GM23338 (cell line): Measurements from ENCODE around the gene COL8A1. TPM values are rescaled to one million over a fixed set of nuclear protein-coding genes. Genes with fewer than 3 reads are reported as not detected.

ENCODE experiments used
- ATAC-seq: fragments of 200-7000 bp; cut with Tn5 transposase; 3 replicates; pipeline ENCODE4 v1.9.1; 2020
- DNase-seq: peaks from one replicate; pipeline ENCODE4 v3.0.0-alpha.2; 2015; ENCODE audit warnings: low spot score
- H2AFZ ChIP-seq: fragments of 200-600 bp; sonication (generic); 2 replicates; pipeline ENCODE4 v1.8.0; 2016; ENCODE audit warnings: antibody characterized with exemption, mild to moderate bottlenecking, moderate library complexity
- H3F3A ChIP-seq: fragments of 200-600 bp; sonication (generic); replicated peaks from 2 replicates; pipeline ENCODE4 v1.8.0; 2017; ENCODE audit warnings: antibody characterized with exemption, mixed run types, low read depth
- H3K27ac ChIP-seq: fragments of 200-600 bp; sonication (generic); 2 replicates; pipeline ENCODE4 v1.6.1; 2016; ENCODE audit warnings: low read depth
- H3K27me3 ChIP-seq: fragments of 200-600 bp; sonication (generic); 2 replicates; pipeline ENCODE4 v1.8.0; 2016; ENCODE audit warnings: mild to moderate bottlenecking, mixed run types, moderate library complexity; ENCODE audit not compliant: insufficient read depth
- H3K36me3 ChIP-seq: fragments of 200-600 bp; sonication (generic); 2 replicates; pipeline ENCODE4 v1.8.0; 2016; ENCODE audit warnings: mild to moderate bottlenecking; ENCODE audit not compliant: insufficient read depth
- H3K4me1 ChIP-seq: fragments of 200-600 bp; sonication (generic); 2 replicates; pipeline ENCODE4 v1.8.0; 2016; ENCODE audit warnings: mild to moderate bottlenecking, moderate library complexity; ENCODE audit not compliant: insufficient read depth
- H3K4me2 ChIP-seq: fragments of 200-600 bp; sonication (generic); 2 replicates; pipeline ENCODE4 v1.7.1; 2017; ENCODE audit warnings: mixed run types
- H3K4me3 ChIP-seq: fragments of 200-600 bp; sonication (generic); 2 replicates; pipeline ENCODE4 v1.6.1; 2016; ENCODE audit warnings: mixed run types
- H3K79me2 ChIP-seq: fragments of 200-600 bp; sonication (generic); replicated peaks from 2 replicates; pipeline ENCODE4 v1.8.0; 2017; ENCODE audit warnings: mild to moderate bottlenecking; ENCODE audit not compliant: insufficient read depth
- H3K9me2 ChIP-seq: fragments of 200-600 bp; sonication (generic); 2 replicates; pipeline ENCODE4 v1.8.0; 2017; ENCODE audit not compliant: insufficient read depth
- H4K20me1 ChIP-seq: fragments of 200-600 bp; sonication (generic); replicated peaks from 2 replicates; pipeline ENCODE4 v1.8.0; 2017; ENCODE audit warnings: mild to moderate bottlenecking; ENCODE audit not compliant: insufficient read depth
- H3K27ac Mint-ChIP-seq: 2 replicates; pipeline ENCODE4 v1.8.0; 2020; ENCODE audit warnings: inconsistent platforms, mild to moderate bottlenecking, moderate library complexity, mixed read lengths
- H3K27me3 Mint-ChIP-seq: 3 replicates; pipeline ENCODE4 v1.8.0; 2022; ENCODE audit warnings: low read depth, mild to moderate bottlenecking, moderate library complexity, mixed read lengths, inconsistent platforms; ENCODE audit not compliant: insufficient read depth, poor library complexity
- H3K36me3 Mint-ChIP-seq: 3 replicates; pipeline ENCODE4 v1.8.0; 2021; ENCODE audit warnings: low read depth, mild to moderate bottlenecking, inconsistent platforms, moderate library complexity, mixed read lengths
- H3K4me1 Mint-ChIP-seq: 3 replicates; pipeline ENCODE4 v1.8.0; 2020; ENCODE audit warnings: mild to moderate bottlenecking, inconsistent platforms, mixed read lengths
- H3K4me3 Mint-ChIP-seq: 3 replicates; pipeline ENCODE4 v1.8.0; 2021; ENCODE audit warnings: moderate library complexity, mild to moderate bottlenecking, inconsistent platforms, mixed read lengths
- H3K9me3 Mint-ChIP-seq: 3 replicates; pipeline ENCODE4 v1.8.0; 2020; ENCODE audit warnings: moderate library complexity, mild to moderate bottlenecking, inconsistent platforms, mixed read lengths
- CREB1 ChIP-seq: fragments of 250-450 bp; sonication (Bioruptor Pico); IDR thresholded peaks from 2 replicates; pipeline ENCODE4 v1.5.0; 2020; ENCODE audit warnings: low read depth, mild to moderate bottlenecking, moderate library complexity
- EZH2 ChIP-seq: fragments of 200-600 bp; sonication (generic); IDR thresholded peaks from one replicate; pipeline ENCODE4 v1.8.0; 2017; ENCODE audit warnings: antibody characterized with exemption, mild to moderate bottlenecking, low read depth; ENCODE audit not compliant: unreplicated experiment
- EZH2phosphoT487 ChIP-seq: fragments of 200-600 bp; sonication (generic); IDR thresholded peaks from one replicate; pipeline ENCODE4 v1.8.1; 2018; ENCODE audit warnings: antibody characterized with exemption; ENCODE audit not compliant: unreplicated experiment
- JUNB ChIP-seq: IDR thresholded peaks from one replicate; pipeline ENCODE4 v1.6.1; 2016; ENCODE audit warnings: antibody characterized with exemption; ENCODE audit not compliant: unreplicated experiment
- NANOG ChIP-seq: IDR thresholded peaks from 2 replicates; pipeline ENCODE4 v1.6.1; 2016; ENCODE audit warnings: antibody characterized with exemption, borderline replicate concordance
- POLR2AphosphoS5 ChIP-seq: IDR thresholded peaks from 2 replicates; pipeline ENCODE4 v1.6.1; 2016; ENCODE audit warnings: antibody characterized with exemption, low read depth
- STAT1 ChIP-seq: IDR thresholded peaks from one replicate; pipeline ENCODE4 v1.6.1; 2016; ENCODE audit warnings: antibody characterized with exemption; ENCODE audit not compliant: unreplicated experiment
- ZNF114 ChIP-seq: fragments of 250-450 bp; sonication (Bioruptor Pico); IDR thresholded peaks from 2 replicates; pipeline ENCODE4 v1.5.0; 2020; ENCODE audit warnings: mild to moderate bottlenecking, moderate library complexity
- ZNF331 ChIP-seq: fragments of 250-450 bp; sonication (Bioruptor Pico); IDR thresholded peaks from 2 replicates; pipeline ENCODE4 v1.5.0; 2020; ENCODE audit warnings: low read depth, mild to moderate bottlenecking, moderate library complexity
- polyA plus RNA-seq: library from polyadenylated mRNA; unstranded; fragments of >200 nt; fragmentation: Nextera tagmentation; extraction: Ambion mirVana; gene quantifications from 2 replicates; pipeline ENCODE4 v1.2.1, GENCODE V29; 2016
- total RNA-seq: library from RNA; depleted of rRNA; stranded (reverse); fragments of >200 nt; shearing (Covaris generic); gene quantifications from 2 replicates; pipeline ENCODE4 v1.2.3, GENCODE V29; 2014
- TF ChIP-seq, protein P1 (sequence below): IDR thresholded peaks from one replicate; pipeline ENCODE4 v1.6.1; 2018; ENCODE audit warnings: antibody characterized with exemption; ENCODE audit not compliant: unreplicated experiment
- TF ChIP-seq, protein P2 (sequence below): fragments of 250-450 bp; sonication (Bioruptor Pico); IDR thresholded peaks from 2 replicates; pipeline ENCODE4 v1.5.0; 2020; ENCODE audit warnings: mild to moderate bottlenecking, moderate library complexity
- TF ChIP-seq, protein P3 (sequence below), 2 experiments: fragments of 200-600 bp in 1 of 2; sonication (generic) in 1 of 2; conservative IDR thresholded peaks; 2 replicates each; pipeline versions ENCODE4 v1.5.1 to v1.6.1; 2016 to 2017; ENCODE audit warnings: antibody characterized with exemption in 2 of 2, low read depth in 2 of 2, mild to moderate bottlenecking in 2 of 2, moderate library complexity in 1 of 2
- TF ChIP-seq, protein P4 (sequence below): IDR thresholded peaks from 2 replicates; pipeline ENCODE4 v1.6.1; 2016; ENCODE audit warnings: antibody characterized with exemption

The COL8A1 gene
- total and polyA plus RNA-seq, 2 experiments from 2014 or later: 0.26 to 0.97 TPM

DNA sequence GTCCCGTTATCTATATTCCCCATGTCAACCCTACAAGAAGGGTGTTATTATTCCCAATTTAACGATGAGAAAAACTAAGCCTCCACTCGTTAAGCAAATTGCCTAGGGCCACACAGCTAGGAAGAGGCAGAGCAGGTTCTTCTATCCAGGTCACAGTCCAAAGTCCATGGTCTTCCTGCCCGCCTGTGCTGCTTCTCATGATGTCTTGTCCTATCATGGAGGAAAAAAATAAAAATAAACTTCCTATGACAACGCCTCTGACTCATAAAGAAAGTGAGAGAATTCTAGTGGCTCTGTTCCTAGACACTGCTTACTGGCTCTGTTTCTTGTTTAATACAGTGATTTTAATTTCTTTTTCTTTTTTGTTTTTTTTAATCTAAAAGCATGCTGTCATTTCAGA is 9.7 kb downstream of the COL8A1 start:
- no peaks in the 10 kb centered on the region for H3K4me1 ChIP-seq
- H3K4me1 Mint-ChIP-seq: peaks cover 8% of the 10 kb centered on the region; the same call in 2 of the 3 replicates
- H2AFZ ChIP-seq: no peak overlapping the region
- H3K27ac Mint-ChIP-seq: no peak overlapping the region
- H3K36me3 Mint-ChIP-seq: no peaks in the 10 kb centered on the region
- DNase-seq (no peak), ATAC-seq (no peak)
- H3F3A ChIP-seq: no peaks in the 10 kb centered on the region
- no peak overlapping the region for H3K4me3 Mint-ChIP-seq
- no peaks in the 10 kb centered on the region for H4K20me1 ChIP-seq
- H3K27ac ChIP-seq: no peak overlapping the region
- no peaks in the 10 kb centered on the region for H3K36me3 ChIP-seq
- no peaks in the 10 kb centered on the region for H3K79me2 ChIP-seq
- H3K27me3 Mint-ChIP-seq: no peaks in the 10 kb centered on the region
- H3K9me2 ChIP-seq: no peaks in the 10 kb centered on the region
- H3K27me3 ChIP-seq: no peaks in the 10 kb centered on the region
- no peak overlapping the region for H3K4me3 ChIP-seq
- TF ChIP-seq EZH2phosphoT487: no peak
- TF ChIP-seq, protein P1, sequence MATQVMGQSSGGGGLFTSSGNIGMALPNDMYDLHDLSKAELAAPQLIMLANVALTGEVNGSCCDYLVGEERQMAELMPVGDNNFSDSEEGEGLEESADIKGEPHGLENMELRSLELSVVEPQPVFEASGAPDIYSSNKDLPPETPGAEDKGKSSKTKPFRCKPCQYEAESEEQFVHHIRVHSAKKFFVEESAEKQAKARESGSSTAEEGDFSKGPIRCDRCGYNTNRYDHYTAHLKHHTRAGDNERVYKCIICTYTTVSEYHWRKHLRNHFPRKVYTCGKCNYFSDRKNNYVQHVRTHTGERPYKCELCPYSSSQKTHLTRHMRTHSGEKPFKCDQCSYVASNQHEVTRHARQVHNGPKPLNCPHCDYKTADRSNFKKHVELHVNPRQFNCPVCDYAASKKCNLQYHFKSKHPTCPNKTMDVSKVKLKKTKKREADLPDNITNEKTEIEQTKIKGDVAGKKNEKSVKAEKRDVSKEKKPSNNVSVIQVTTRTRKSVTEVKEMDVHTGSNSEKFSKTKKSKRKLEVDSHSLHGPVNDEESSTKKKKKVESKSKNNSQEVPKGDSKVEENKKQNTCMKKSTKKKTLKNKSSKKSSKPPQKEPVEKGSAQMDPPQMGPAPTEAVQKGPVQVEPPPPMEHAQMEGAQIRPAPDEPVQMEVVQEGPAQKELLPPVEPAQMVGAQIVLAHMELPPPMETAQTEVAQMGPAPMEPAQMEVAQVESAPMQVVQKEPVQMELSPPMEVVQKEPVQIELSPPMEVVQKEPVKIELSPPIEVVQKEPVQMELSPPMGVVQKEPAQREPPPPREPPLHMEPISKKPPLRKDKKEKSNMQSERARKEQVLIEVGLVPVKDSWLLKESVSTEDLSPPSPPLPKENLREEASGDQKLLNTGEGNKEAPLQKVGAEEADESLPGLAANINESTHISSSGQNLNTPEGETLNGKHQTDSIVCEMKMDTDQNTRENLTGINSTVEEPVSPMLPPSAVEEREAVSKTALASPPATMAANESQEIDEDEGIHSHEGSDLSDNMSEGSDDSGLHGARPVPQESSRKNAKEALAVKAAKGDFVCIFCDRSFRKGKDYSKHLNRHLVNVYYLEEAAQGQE: no peak
- no peak for TF ChIP-seq POLR2AphosphoS5
- no peak for TF ChIP-seq EZH2
- TF ChIP-seq, protein P2, sequence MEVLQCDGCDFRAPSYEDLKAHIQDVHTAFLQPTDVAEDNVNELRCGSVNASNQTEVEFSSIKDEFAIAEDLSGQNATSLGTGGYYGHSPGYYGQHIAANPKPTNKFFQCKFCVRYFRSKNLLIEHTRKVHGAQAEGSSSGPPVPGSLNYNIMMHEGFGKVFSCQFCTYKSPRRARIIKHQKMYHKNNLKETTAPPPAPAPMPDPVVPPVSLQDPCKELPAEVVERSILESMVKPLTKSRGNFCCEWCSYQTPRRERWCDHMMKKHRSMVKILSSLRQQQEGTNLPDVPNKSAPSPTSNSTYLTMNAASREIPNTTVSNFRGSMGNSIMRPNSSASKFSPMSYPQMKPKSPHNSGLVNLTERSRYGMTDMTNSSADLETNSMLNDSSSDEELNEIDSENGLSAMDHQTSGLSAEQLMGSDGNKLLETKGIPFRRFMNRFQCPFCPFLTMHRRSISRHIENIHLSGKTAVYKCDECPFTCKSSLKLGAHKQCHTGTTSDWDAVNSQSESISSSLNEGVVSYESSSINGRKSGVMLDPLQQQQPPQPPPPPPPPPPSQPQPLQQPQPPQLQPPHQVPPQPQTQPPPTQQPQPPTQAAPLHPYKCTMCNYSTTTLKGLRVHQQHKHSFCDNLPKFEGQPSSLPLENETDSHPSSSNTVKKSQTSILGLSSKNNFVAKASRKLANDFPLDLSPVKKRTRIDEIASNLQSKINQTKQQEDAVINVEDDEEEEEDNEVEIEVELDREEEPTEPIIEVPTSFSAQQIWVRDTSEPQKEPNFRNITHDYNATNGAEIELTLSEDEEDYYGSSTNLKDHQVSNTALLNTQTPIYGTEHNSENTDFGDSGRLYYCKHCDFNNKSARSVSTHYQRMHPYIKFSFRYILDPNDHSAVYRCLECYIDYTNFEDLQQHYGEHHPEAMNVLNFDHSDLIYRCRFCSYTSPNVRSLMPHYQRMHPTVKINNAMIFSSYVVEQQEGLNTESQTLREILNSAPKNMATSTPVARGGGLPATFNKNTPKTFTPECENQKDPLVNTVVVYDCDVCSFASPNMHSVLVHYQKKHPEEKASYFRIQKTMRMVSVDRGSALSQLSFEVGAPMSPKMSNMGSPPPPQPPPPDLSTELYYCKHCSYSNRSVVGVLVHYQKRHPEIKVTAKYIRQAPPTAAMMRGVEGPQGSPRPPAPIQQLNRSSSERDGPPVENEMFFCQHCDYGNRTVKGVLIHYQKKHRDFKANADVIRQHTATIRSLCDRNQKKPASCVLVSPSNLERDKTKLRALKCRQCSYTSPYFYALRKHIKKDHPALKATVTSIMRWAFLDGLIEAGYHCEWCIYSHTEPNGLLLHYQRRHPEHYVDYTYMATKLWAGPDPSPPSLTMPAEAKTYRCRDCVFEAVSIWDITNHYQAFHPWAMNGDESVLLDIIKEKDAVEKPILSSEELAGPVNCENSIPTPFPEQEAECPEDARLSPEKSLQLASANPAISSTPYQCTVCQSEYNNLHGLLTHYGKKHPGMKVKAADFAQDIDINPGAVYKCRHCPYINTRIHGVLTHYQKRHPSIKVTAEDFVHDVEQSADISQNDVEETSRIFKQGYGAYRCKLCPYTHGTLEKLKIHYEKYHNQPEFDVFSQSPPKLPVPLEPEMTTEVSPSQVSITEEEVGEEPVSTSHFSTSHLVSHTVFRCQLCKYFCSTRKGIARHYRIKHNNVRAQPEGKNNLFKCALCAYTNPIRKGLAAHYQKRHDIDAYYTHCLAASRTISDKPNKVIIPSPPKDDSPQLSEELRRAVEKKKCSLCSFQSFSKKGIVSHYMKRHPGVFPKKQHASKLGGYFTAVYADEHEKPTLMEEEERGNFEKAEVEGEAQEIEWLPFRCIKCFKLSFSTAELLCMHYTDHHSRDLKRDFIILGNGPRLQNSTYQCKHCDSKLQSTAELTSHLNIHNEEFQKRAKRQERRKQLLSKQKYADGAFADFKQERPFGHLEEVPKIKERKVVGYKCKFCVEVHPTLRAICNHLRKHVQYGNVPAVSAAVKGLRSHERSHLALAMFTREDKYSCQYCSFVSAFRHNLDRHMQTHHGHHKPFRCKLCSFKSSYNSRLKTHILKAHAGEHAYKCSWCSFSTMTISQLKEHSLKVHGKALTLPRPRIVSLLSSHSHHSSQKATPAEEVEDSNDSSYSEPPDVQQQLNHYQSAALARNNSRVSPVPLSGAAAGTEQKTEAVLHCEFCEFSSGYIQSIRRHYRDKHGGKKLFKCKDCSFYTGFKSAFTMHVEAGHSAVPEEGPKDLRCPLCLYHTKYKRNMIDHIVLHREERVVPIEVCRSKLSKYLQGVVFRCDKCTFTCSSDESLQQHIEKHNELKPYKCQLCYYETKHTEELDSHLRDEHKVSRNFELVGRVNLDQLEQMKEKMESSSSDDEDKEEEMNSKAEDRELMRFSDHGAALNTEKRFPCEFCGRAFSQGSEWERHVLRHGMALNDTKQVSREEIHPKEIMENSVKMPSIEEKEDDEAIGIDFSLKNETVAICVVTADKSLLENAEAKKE (CRISPR knock-in tag): no peak
- no peak for TF ChIP-seq ZNF331 (CRISPR knock-in tag)
- no peak for TF ChIP-seq CREB1
- TF ChIP-seq ZNF114 (CRISPR knock-in tag): no peak
- TF ChIP-seq NANOG: no peak
- TF ChIP-seq, protein P3, sequence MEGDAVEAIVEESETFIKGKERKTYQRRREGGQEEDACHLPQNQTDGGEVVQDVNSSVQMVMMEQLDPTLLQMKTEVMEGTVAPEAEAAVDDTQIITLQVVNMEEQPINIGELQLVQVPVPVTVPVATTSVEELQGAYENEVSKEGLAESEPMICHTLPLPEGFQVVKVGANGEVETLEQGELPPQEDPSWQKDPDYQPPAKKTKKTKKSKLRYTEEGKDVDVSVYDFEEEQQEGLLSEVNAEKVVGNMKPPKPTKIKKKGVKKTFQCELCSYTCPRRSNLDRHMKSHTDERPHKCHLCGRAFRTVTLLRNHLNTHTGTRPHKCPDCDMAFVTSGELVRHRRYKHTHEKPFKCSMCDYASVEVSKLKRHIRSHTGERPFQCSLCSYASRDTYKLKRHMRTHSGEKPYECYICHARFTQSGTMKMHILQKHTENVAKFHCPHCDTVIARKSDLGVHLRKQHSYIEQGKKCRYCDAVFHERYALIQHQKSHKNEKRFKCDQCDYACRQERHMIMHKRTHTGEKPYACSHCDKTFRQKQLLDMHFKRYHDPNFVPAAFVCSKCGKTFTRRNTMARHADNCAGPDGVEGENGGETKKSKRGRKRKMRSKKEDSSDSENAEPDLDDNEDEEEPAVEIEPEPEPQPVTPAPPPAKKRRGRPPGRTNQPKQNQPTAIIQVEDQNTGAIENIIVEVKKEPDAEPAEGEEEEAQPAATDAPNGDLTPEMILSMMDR (conservative IDR thresholded peaks at IDR 0.05; ENCODE audit: low read depth in 2 of 2): no peak
- TF ChIP-seq, protein P4, sequence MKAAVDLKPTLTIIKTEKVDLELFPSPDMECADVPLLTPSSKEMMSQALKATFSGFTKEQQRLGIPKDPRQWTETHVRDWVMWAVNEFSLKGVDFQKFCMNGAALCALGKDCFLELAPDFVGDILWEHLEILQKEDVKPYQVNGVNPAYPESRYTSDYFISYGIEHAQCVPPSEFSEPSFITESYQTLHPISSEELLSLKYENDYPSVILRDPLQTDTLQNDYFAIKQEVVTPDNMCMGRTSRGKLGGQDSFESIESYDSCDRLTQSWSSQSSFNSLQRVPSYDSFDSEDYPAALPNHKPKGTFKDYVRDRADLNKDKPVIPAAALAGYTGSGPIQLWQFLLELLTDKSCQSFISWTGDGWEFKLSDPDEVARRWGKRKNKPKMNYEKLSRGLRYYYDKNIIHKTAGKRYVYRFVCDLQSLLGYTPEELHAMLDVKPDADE: no peak
- TF ChIP-seq STAT1: no peak
- no peak for TF ChIP-seq JUNB
- no peak overlapping the region for H3K4me2 ChIP-seq
- H3K9me3 Mint-ChIP-seq: no peaks in the 10 kb centered on the region
